PFSK-1 (cell line): ENCODE results near the gene RDH16.

Experiments
- POLR2AphosphoS5 ChIP-seq: IDR thresholded peaks from 2 replicates; pipeline ENCODE4 v1.6.1; 2012; ENCODE audit warnings: low read depth, mild to moderate bottlenecking, control low read depth, low read length, moderate library complexity
- TF ChIP-seq, protein P1 (sequence below), 2 experiments: IDR thresholded peaks; 2 replicates each; pipeline versions ENCODE4 v1.6.1 to v1.8.0; 2011 to 2012; ENCODE audit warnings: low read depth in 2 of 2, low read length in 2 of 2, control low read depth in 1 of 2, inconsistent platforms in 1 of 2, mild to moderate bottlenecking in 1 of 2, moderate library complexity in 1 of 2; ENCODE audit not compliant: insufficient read depth in 1 of 2

DNA sequence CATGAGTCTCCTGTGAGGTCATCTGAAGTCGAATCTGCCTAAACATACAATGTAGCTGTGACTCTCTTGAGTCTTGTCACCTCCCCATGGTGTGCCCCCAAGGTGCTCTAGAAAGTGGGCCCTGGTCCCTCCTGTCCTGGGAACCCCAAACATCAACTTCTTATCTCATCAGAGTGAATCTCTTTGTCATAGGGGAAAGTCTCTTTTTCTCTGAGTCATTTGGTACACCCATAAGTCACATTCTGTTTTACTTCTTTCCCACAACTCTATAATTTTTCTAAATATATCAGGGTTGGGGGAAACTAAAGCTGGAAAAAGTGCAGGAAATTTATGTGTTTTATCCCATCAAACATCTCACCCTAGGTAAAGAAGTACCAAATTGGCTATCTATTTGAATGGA lies 36.1 kb downstream of the RDH16 start:
- no peak for TF ChIP-seq POLR2AphosphoS5
- TF ChIP-seq, protein P1, sequence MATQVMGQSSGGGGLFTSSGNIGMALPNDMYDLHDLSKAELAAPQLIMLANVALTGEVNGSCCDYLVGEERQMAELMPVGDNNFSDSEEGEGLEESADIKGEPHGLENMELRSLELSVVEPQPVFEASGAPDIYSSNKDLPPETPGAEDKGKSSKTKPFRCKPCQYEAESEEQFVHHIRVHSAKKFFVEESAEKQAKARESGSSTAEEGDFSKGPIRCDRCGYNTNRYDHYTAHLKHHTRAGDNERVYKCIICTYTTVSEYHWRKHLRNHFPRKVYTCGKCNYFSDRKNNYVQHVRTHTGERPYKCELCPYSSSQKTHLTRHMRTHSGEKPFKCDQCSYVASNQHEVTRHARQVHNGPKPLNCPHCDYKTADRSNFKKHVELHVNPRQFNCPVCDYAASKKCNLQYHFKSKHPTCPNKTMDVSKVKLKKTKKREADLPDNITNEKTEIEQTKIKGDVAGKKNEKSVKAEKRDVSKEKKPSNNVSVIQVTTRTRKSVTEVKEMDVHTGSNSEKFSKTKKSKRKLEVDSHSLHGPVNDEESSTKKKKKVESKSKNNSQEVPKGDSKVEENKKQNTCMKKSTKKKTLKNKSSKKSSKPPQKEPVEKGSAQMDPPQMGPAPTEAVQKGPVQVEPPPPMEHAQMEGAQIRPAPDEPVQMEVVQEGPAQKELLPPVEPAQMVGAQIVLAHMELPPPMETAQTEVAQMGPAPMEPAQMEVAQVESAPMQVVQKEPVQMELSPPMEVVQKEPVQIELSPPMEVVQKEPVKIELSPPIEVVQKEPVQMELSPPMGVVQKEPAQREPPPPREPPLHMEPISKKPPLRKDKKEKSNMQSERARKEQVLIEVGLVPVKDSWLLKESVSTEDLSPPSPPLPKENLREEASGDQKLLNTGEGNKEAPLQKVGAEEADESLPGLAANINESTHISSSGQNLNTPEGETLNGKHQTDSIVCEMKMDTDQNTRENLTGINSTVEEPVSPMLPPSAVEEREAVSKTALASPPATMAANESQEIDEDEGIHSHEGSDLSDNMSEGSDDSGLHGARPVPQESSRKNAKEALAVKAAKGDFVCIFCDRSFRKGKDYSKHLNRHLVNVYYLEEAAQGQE (IDR thresholded peaks at IDR 0.05; ENCODE audit: insufficient read depth in 1 of 2, low read depth in 2 of 2, low read length in 2 of 2): no peak
